Suprapubic skin (tissue), 4 donors: ENCODE measurements around the gene ZNF425. TPM values are rescaled to one million over a fixed set of nuclear protein-coding genes. Genes with fewer than 3 reads are reported as not detected.

Experiments used
- DNase-seq, 2 donors: peaks; one replicate each; pipeline ENCODE4 v3.0.0-alpha.2; 2019; ENCODE audit warnings: low spot score in 2 of 2
- H3K27ac ChIP-seq: fragments of 200-600 bp; sonication (generic); one replicate; pipeline ENCODE4 v1.5.1; 2019
- H3K27me3 ChIP-seq: fragments of 200-600 bp; sonication (generic); one replicate; pipeline ENCODE4 v1.5.1; 2019
- H3K36me3 ChIP-seq: fragments of 200-600 bp; sonication (generic); one replicate; pipeline ENCODE4 v1.5.1; 2019
- H3K4me1 ChIP-seq: fragments of 200-600 bp; sonication (generic); one replicate; pipeline ENCODE4 v1.5.1; 2019
- H3K4me3 ChIP-seq: fragments of 200-600 bp; sonication (generic); one replicate; pipeline ENCODE4 v1.5.1; 2019; ENCODE audit warnings: mild to moderate bottlenecking
- H3K9me3 ChIP-seq: fragments of 200-600 bp; sonication (generic); one replicate; pipeline ENCODE4 v1.5.1; 2019
- EP300 ChIP-seq: sonication (generic); formaldehyde crosslinking; IDR thresholded peaks from one replicate; pipeline ENCODE4 v1.6.1; 2017; ENCODE audit warnings: antibody characterized with exemption
- POLR2A ChIP-seq, 2 donors: fragments of 450-650 bp; IDR thresholded peaks; one replicate each; pipeline ENCODE4 v1.6.1; 2017; ENCODE audit warnings: antibody characterized with exemption in 2 of 2, mild to moderate bottlenecking in 2 of 2, moderate library complexity in 2 of 2
- POLR2AphosphoS5 ChIP-seq, 3 donors: sonication (generic); formaldehyde crosslinking; IDR thresholded peaks; one replicate each; pipeline ENCODE4 v1.6.1; 2017; ENCODE audit warnings: antibody characterized with exemption in 3 of 3
- WGBS: methylation state at CpG from one replicate; pipeline ENCODE4 v1.1.5; 2018; 5-methylcytosine and 5-hydroxymethylcytosine counted together
- total RNA-seq, 4 donors: library from RNA; depleted of rRNA; stranded (reverse); fragments of >200 nt; gene quantifications; one replicate each; pipeline ENCODE4 v1.1.0, GENCODE V29; 2016
- TF ChIP-seq, protein P1 (sequence below), 2 donors: fragments of 200-600 bp in 1 of 2; fragments of 450-650 bp in 1 of 2; sonication (generic) in 1 of 2; IDR thresholded peaks; one replicate each; pipeline ENCODE4 v1.5.1; 2016 to 2019; ENCODE audit warnings: antibody characterized with exemption in 2 of 2, mild to moderate bottlenecking in 1 of 2, moderate library complexity in 1 of 2

The ZNF425 gene
- total RNA-seq, 4 donors from 2014 or later = 2.6 to 5.9 (median 3.7) TPM

DNA sequence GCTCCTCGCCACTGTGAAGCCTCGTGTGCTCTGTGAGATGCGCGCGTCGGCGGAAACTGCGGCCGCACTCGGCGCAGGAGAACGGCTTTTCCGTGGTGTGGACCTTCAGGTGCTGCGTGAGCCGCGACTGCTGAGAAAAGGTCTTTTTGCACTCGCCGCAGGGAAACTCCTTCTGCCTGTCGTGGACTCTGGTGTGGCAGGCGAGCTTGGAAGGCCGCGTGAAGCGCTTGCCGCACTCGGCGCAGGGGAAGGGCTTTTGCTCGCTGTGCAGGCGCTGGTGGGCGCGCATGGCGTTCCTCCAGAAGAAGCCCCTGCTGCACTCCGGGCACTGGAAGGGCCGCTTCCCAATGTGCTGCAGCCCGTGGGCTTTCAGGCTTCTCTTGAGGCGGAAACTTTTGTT, 21.9 kb downstream of the ZNF425 start:
- 97% methylated on average over 31 of the region's 35 CpGs for WGBS
- TF ChIP-seq POLR2AphosphoS5 (IDR thresholded peaks at IDR 0.05) (no peak), POLR2A (IDR thresholded peaks at IDR 0.05) (no peak), EP300 (no peak)
- TF ChIP-seq, protein P1, sequence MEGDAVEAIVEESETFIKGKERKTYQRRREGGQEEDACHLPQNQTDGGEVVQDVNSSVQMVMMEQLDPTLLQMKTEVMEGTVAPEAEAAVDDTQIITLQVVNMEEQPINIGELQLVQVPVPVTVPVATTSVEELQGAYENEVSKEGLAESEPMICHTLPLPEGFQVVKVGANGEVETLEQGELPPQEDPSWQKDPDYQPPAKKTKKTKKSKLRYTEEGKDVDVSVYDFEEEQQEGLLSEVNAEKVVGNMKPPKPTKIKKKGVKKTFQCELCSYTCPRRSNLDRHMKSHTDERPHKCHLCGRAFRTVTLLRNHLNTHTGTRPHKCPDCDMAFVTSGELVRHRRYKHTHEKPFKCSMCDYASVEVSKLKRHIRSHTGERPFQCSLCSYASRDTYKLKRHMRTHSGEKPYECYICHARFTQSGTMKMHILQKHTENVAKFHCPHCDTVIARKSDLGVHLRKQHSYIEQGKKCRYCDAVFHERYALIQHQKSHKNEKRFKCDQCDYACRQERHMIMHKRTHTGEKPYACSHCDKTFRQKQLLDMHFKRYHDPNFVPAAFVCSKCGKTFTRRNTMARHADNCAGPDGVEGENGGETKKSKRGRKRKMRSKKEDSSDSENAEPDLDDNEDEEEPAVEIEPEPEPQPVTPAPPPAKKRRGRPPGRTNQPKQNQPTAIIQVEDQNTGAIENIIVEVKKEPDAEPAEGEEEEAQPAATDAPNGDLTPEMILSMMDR (IDR thresholded peaks at IDR 0.05) = no peak
- no peaks in the 10 kb centered on the region for H3K27me3 ChIP-seq

GRCh38 chr7:149103424-149103823, 22.7 kb downstream of the ZNF425 start:
- TF ChIP-seq POLR2AphosphoS5 (IDR thresholded peaks at IDR 0.05) (no peak), POLR2A (IDR thresholded peaks at IDR 0.05) (no peak), EP300 (no peak)
- TF ChIP-seq, protein P1 (IDR thresholded peaks at IDR 0.05) = no peak

More for the DNA sequence above, 21.9 kb downstream of the ZNF425 start:
- no peak overlapping the region for H3K4me3 ChIP-seq
- peaks cover 18% of the 10 kb centered on the region for H3K36me3 ChIP-seq
- no peaks in the 10 kb centered on the region for H3K9me3 ChIP-seq
- DNase-seq = no peak
- H3K27ac ChIP-seq = no peak overlapping the region
- H3K4me1 ChIP-seq = no peaks in the 10 kb centered on the region

GRCh38 chr7:149102666-149103065, 23.5 kb downstream of the ZNF425 start:
- Histone ChIP-seq H3K27me3 (no peaks in the 10 kb centered on the region), H3K4me1 (no peaks in the 10 kb centered on the region), H3K9me3 (no peaks in the 10 kb centered on the region), H3K36me3 (peaks cover 18% of the 10 kb centered on the region), H3K4me3 (no peak overlapping the region), H3K27ac (no peak overlapping the region)
- DNase-seq = no peak
- TF ChIP-seq, protein P1 (IDR thresholded peaks at IDR 0.05) = no peak
- TF ChIP-seq EP300 (no peak), POLR2AphosphoS5 (IDR thresholded peaks at IDR 0.05) (no peak), POLR2A (IDR thresholded peaks at IDR 0.05) (no peak)
- WGBS = 81% methylated on average over 1 of the region's 1 CpG

More at GRCh38 chr7:149103424-149103823, 22.7 kb downstream of the ZNF425 start:
- H3K36me3 ChIP-seq = peaks cover 18% of the 10 kb centered on the region
- no peaks in the 10 kb centered on the region for H3K4me1 ChIP-seq
- DNase-seq = no peak
- 95% methylated on average over 8 of the region's 9 CpGs for WGBS
- H3K27ac ChIP-seq = no peak overlapping the region
- H3K4me3 ChIP-seq = no peak overlapping the region
- H3K9me3 ChIP-seq = no peaks in the 10 kb centered on the region
- H3K27me3 ChIP-seq = no peaks in the 10 kb centered on the region

DNA sequence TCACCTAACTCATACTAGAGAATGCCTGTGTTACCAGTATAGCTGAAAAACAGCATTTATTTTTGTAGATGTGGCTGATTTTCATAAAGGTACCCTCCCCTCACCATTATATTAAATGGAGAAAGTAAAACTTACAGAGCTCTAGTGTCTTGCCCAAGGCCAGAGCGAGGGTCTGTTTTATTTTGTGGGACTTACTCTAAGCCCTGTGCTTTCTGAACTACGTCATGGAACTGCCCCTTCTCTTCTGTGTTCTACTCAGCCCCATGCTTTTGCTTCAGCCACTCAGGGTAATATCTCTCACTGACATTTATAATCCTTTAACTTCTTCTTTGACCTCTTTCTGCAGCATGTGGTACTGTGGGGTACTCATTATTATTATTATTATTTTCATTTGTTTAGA, 25.3 kb downstream of the ZNF425 start:
- Histone ChIP-seq H3K4me3 (no peak overlapping the region), H3K4me1 (no peaks in the 10 kb centered on the region), H3K27ac (no peak overlapping the region), H3K9me3 (no peaks in the 10 kb centered on the region), H3K36me3 (peaks cover 18% of the 10 kb centered on the region), H3K27me3 (no peaks in the 10 kb centered on the region)
- WGBS = 95% methylated on average over 2 of the region's 2 CpGs
- DNase-seq = no peak
- no peak for TF ChIP-seq EP300

- TF ChIP-seq, protein P1 (IDR thresholded peaks at IDR 0.05) = no peak
- TF ChIP-seq EP300 (no peak), POLR2A (IDR thresholded peaks at IDR 0.05) (no peak), POLR2AphosphoS5 (IDR thresholded peaks at IDR 0.05) (no peak)
- no peak for DNase-seq
- H3K36me3 ChIP-seq = peaks cover 8% of the 10 kb centered on the region
- no peaks in the 10 kb centered on the region for H3K27me3 ChIP-seq
- H3K9me3 ChIP-seq = no peaks in the 10 kb centered on the region
- 92% methylated on average over 6 of the region's 6 CpGs for WGBS
- no peak overlapping the region for H3K4me3 ChIP-seq
- no peak overlapping the region for H3K27ac ChIP-seq
- no peaks in the 10 kb centered on the region for H3K4me1 ChIP-seq
Measured at GRCh38 chr7:149099058-149099457, 27.1 kb downstream of the ZNF425 start.

DNA sequence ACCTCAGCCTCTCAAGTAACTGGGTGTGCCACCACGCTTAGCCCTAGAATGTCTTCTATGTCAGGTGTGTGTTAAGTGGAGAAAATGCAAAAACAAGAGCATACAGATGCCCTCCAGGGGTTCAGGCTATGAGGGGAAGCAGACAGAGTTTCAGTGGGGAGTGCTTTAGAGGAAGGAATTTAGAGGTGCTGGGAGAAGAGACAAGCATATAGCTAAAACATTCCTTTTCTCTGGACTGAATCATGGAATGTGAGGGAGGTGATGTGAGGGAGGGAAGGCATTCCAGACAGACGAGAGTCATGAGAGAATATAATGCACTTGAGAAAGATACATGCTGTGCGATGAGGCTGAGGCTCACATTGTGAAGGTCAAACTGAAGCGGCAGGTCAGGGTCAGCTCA, 29.0 kb downstream of the ZNF425 start:
- no peak for TF ChIP-seq POLR2A (IDR thresholded peaks at IDR 0.05)
- TF ChIP-seq POLR2AphosphoS5 (IDR thresholded peaks at IDR 0.05) = no peak
- TF ChIP-seq EP300 = no peak
- TF ChIP-seq, protein P1 (IDR thresholded peaks at IDR 0.05) = no peak
- Histone ChIP-seq H3K9me3 (no peaks in the 10 kb centered on the region), H3K27me3 (no peaks in the 10 kb centered on the region), H3K4me3 (no peak overlapping the region), H3K36me3 (no peaks in the 10 kb centered on the region), H3K27ac (no peak overlapping the region), H3K4me1 (no peaks in the 10 kb centered on the region)
- 77% methylated on average over 4 of the region's 4 CpGs for WGBS
- no peak for DNase-seq
